H54 (cell line): ENCODE measurements around the gene POLR3H.

Source experiments
- DNase-seq: peaks from one replicate; pipeline ENCODE4 v3.0.0; 2011; ENCODE audit warnings: low spot score, mixed read lengths; ENCODE audit not compliant: insufficient read length
- FAIRE-seq: peaks from 3 replicates; lab custom pipeline; 2011; peaks lifted over from hg19 to GRCh38; lab: Jason Lieb, UNC
- POLR2A ChIP-seq: IDR thresholded peaks from 2 replicates; pipeline ENCODE4 v1.6.1; 2011; ENCODE audit warnings: low read depth, mild to moderate bottlenecking, low read length

Gene POLR3H

DNA sequence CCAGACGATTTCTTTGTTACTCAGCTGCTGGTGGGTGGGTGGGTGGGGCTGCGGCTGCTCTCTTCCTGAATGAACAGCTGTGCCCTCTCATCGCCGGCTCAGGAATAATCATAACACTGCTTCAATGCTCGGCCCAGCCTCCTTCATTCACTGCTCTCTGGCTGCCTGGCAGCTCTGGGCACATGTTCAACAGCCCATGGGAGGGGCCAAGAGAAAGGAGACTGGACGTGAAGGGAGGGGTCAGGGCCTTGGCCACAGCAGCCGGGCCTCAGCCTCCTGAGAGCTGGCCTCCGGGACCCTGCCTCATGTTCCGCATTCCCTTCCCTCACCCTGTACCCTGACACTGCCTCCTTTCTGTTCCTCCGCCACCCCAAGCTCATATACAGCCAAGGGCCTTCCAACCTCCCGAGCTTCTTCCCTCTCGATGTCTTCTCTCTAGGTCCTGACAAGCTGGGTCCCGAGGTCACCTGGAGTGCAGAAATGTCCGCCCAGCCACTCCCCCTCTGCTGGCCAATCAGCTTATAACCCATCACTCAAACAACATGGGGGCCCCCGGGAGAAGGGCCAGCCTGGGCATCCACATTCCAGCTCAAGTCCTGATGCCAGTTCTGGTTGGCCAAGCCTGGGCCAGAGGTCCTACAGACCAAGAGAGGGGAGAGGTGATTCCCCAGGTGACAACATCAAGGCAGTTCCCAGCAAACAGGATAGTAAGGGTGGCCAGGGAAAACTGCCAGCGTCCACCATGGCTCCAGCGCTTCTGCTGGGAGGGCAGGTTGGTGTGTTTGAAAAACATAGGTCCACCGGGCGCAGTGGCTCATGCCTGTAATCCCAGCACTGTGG lies 13.4 kb upstream of the POLR3H start:
- FAIRE-seq = no peak
- no peak for DNase-seq
- TF ChIP-seq POLR2A = no peak

DNA sequence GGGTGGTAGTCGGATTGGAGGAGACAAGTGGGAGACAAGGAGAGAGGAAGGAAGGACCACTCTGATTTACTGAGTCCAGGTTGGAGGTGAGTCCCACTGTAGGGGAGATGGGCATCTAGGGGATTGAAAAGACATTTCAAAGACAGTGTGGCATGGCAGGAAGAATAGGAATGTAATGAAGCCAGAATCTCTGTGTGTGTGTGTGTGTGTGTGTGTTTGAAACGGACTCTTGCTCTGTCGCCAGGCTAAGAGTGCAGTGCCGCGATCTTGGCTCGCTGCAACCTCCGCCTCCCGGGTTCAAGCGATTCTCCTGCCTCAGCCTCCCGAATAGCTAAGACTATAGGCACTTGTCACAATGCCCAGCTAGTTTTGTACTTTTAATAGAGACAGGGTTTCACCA lies 12.3 kb upstream of the POLR3H start:
- DNase-seq (no peak), FAIRE-seq (no peak)
- TF ChIP-seq POLR2A = no peak

DNA sequence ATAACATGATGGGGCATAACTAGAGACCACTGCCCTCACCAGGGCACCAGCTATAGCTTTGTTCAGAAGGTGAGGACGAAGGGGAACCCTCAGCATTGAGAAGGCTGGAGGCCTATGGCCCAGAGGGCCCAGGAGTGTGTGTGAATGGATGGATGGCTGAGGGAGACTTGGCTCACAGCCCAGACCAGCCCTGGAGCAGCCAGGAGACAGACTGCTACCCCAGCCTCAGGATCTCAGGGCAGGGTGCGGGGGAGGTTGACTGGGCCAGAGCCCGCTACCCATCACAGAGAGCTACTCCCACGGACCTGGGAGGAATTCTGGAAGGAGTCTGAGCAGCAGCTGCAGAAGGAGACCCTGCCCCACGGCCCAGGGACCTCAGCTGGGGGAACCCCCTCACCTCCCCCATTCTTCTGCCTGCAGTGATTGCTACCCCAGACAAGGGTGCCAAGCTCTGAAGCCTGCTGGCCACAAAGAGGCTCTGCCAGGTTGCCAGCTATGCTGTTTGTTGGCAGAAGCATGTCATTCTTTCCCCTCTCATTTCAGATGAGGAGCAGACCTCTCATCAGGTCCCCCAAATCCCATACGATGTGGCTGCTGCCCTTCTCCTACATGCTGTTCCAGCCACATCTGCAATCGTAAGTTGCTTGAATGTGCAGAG lies 11.2 kb upstream of the POLR3H start:
- no peak for TF ChIP-seq POLR2A
- no peak for FAIRE-seq

DNA sequence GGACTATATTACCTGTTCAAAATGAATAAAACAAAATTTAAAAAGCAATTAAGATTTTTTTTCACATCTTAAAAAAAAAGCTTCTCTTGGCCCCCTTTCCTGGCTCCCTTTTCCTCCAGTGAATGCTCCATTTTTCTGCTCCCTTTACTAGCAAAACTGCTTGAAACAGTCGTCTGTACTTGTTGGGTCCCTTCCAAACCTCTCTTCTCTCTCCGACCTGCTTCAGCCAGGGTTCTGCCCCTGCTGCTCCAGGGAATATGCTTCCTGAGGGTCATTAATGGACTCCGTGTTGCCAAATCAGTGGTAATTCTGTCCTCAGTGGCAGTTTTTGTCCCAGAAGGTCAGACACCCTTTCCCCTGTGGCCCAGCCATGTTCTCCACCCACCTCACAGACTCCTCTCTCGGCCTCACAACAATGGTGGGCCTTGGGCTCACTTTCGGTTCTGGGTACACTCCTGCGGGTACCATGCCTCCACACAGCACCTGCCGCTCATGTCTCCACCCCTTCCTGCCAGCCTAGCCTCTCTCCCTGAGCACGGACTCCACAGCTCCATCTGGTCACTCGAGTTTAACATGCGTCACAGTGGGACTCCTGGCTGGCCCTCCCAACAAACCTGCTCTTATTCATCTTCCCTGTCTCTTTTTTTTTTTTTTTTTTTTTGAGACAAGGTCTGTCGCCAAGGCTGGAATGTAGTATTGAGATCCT lies 7.8 kb upstream of the POLR3H start:
- FAIRE-seq (no peak), DNase-seq (no peak)
- no peak for TF ChIP-seq POLR2A

More for the DNA sequence above, 11.2 kb upstream of the POLR3H start:
- no peak for DNase-seq

DNA sequence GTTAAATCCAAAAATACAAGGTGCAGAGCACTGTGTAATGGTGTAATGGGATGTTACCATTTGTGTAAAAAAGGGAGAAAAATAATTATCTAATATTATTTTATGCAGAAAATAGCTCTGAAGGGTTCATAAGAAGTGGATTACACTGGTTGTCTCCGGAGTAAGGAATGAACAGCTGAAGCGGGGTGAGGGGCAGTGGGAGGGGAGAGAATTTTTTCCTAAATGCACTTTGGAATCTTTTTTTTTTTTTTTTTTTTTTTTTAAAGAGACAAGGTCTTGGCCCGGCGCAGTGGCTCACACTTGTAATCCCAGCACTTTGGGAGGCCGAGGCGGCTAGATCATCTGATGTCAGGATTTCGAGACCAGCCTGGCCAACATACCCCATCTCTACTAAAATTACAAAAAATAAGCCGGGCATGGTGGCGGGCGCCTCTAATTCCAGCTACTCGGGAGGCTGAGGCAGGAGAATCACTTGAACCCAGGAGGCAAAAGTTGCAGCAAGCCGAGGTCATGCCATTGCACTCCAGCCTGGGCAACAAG lies 6.8 kb upstream of the POLR3H start:
- FAIRE-seq = no peak
- no peak for DNase-seq
- TF ChIP-seq POLR2A = no peak

DNA sequence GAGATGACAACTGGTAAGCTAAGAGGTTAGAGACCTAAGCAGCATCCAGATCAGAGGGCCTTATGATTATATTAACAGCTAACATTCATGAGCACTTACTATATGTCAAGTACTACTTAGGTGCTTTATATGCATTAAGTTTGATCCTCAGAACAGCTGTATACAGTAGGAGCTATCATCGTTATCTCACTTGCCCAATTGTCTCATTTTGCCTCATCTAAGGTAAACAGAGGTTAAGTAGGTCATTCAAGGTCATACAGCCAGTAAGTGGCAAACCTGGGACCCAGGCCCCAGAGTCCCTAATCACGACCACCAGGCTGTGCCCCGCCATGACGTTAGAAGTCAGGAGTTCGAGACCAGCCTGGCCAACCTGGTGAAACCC lies 4.6 kb upstream of the POLR3H start:
- DNase-seq (no peak), FAIRE-seq (no peak)
- TF ChIP-seq POLR2A = no peak

DNA sequence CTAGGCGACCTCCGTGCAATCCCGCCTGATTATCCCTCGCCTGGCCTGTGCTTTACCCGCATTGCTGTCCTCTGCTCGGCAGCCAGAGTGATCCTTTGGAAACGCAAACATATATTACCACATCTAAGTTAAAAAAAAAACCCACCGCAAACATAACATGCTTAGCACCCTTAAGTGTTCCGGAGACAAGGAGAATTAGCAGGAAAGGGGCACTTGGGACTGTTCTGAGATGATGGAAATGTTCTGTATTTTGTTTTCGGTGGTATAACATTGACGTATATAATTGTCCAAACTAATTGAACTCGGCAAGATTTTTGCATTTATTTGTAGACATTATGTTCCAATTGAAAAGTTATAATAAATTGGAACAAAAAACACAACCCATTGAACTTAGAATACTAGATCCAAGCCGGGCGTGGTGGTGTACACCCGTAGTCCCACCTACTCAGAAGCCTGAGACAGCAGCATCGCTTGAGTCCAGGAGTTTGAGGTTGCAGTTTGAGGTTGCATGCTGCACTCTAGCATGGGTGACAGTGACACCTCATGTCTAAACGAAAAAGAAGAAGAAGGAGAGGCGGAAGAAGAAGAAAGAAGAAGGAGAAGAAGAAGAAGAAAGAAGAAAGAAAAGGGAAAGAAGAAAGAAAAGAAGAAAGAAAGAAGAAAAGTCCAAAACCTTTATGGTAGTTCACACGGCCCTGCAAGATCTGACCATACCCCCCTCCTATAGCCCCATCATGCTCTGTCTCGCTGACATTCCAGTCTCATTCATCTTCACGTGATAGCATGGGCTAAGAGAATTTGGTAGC lies 604 bp upstream of the POLR3H start:
- no peak for DNase-seq
- TF ChIP-seq POLR2A = no peak
- FAIRE-seq = peak; percentile 20

DNA sequence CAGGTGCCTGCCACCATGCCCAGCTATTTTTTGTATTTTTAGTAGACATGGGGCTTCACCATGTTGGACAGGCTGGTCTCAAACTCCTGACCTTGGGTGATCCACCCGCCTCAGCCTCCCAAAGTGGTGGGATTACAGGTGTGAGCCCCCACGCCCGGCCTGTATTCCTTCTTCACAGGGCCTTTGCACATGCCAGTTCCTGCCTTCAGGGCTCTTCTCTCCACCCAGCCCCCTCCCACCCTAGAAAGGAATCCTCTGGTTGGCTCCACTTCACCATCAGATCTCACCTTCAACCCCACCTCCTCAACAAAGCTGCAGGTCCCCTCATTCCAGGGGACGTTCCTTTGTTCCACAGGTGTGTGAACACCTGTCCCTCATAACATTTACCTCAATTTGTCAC lies 2.0 kb downstream of the POLR3H start:
- TF ChIP-seq POLR2A = no peak
- DNase-seq (no peak), FAIRE-seq (no peak)

DNA sequence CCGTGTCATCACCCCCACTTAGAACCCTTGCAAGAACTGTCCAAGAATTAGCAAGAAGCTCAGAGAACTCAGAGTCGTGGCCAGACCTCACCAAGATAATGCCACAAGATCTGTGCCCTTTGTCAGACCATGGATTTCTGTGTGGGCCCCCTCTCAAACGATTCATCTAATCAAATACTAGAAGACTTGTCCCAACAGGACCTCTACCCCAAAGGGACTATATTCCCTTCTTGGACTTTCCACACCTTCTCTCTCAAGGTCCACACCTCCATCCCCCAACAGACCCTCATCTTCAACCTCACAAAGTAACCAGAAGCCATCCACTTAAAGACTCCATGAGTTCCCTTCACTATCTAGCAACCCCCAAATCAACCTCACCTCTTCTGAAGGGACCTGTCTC lies 2.8 kb downstream of the POLR3H start:
- no peak for DNase-seq
- no peak for FAIRE-seq
- no peak for TF ChIP-seq POLR2A

DNA sequence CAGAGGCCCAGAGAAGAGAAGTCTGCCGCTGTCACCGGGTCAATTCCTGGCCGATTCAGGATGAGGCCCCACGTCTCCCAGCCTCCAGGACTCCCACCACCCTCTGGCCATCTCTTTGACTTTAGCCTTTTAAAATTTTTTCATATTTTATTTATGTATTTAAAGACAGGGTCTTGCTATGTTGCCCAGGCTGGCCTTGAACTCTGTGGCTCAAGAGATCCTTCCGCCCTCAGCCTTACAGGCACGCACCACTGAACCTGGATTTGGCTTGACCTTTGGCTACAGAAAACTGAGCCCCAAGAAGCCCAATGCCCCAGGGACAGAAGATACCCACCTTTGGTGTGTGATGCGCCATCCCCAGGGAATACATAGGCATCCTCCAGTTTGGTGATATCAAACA lies 3.9 kb downstream of the POLR3H start:
- no peak for TF ChIP-seq POLR2A
- FAIRE-seq (no peak), DNase-seq (no peak)

DNA sequence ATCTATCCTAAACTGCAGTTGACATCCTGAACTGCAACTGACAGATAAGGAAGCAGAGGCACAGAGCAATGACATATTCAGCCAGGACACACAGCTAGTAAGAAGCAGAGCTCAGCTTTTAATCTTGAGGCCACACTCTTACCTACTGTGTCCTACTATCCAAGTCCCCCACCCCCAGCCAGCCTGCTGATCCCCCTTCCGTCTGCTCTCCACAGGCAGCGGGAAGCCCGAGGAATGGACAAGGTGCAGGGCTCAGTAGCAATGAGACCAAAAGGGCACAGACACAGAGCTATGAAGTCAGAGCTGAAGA lies 4.3 kb downstream of the POLR3H start:
- DNase-seq = no peak
- no peak for FAIRE-seq
- no peak for TF ChIP-seq POLR2A

DNA sequence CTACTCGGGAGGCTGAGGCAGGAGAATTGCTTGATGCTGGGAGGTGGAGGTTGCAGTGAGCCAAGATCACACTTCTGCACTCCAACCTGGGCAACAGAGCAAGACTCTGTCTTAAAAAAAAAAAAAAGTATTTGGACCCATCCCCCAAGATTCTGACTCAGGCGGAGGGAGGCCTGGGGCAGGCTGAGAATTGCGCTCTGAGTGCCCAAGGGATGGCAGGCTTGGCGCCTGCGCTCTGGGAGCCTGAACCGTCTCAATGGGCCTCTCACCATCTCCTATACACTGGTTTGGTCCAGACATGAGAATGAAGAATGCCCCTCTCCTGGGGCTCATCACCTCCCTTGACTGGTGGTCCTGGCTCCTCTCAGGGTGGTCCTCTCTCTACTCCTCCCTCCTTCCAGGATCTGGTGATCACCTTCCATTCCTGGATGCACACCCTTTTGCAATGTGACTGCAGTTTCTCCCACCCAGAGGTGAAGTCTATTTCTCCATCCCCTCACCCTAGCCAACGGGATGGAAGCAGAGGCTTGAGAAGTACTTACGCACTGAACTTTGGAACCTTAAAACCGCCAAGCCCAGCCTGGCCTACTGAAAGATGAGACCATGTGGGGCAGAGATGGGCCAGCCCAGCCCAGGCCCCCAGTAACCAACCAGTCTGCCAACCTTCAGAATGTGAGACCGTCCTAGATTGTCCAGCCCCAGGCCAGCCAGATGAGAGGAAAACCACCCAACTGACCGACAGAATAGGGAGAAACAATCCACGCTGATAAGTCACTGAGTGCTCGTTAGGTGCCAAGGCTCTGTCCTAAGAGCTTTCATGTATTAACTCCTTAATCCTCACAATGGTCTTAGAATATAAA lies 4.9 kb downstream of the POLR3H start:
- DNase-seq = no peak
- no peak for FAIRE-seq
- no peak for TF ChIP-seq POLR2A

DNA sequence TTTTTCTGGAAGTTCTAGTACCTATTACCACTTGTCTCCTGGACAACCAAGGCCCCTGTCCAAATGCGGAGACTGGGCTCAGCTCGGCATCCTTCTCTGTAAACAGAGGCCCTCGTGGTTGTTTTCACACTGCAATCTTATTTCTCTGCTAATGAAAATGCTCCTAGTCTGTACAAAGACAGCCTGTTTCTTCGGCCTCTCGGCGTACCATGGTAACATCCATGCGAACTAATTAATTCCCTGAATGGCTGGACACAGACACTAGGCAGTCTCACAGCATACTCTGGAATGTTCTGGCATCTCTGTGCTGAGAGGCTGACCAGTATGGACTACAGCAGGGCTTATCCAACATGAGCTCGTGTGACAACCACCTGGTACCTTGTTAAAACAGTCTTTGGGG lies 5.7 kb downstream of the POLR3H start:
- FAIRE-seq (no peak), DNase-seq (no peak)
- TF ChIP-seq POLR2A = no peak
